HK-2 (cell line): ENCODE results near the gene CMPK1.

Experiments used
- DNase-seq: peaks from one replicate; pipeline ENCODE4 v3.0.0-alpha.2; 2018; ENCODE audit not compliant: unreplicated experiment

The CMPK1 gene

GRCh38 chr1:47396671-47397196 lies 63.1 kb downstream of the CMPK1 start:
- DNase-seq = no peak

GRCh38 chr1:47399138-47399845 lies 65.7 kb downstream of the CMPK1 start:
- DNase-seq = no peak

- DNase-seq = no peak
These were observed 66.2 kb downstream of the CMPK1 start for GRCh38 chr1:47399846-47400155.

GRCh38 chr1:47401761-47402160 lies 68.2 kb downstream of the CMPK1 start:
- DNase-seq = no peak

DNA sequence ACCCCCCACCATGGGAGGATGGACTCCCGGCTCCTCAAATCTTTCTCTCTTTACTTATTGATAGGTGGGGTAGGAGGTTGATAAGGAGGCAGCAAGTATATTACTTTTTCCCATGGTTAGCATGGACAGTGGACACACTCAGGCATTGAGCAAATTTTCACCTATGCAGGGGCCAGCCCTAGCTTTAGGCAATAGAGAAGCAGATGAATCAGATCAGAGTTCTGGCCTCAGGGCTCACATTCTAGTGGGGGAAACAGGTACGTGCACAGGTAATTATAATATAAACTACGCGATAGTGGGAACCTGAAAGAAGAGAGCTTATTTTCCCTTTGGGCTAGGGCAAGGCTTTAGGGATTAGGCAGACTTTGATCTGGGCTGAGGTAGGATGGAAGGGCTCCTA lies 69.0 kb downstream of the CMPK1 start:
- no peak for DNase-seq

DNA sequence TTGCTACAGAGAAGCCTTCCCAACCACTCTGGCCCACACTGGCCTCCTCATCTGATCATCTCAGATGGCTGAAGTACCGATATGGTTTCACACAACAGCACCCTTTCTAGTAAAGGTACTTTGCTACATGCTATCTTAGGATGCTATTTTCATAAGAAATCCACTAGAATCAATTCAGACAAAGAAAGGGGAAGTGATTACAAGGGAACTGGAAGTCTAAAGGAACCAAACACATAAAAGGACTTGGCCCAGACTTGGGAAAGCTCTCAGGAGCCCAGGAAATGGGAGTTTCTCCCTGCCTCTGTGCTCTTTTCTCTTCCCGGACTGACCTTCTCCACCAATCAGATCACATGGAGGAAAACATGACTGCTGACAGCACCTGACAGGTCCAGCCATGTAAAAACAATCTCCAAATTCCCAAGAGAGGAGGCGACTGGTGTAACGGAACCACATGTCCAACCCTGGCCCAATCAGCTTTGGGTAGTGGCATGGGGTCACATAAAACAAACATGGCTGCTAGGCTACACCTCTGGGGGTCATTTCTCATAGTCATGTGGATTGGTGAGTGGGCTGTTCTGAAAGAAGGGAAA lies 69.8 kb downstream of the CMPK1 start:
- no peak for DNase-seq

DNA sequence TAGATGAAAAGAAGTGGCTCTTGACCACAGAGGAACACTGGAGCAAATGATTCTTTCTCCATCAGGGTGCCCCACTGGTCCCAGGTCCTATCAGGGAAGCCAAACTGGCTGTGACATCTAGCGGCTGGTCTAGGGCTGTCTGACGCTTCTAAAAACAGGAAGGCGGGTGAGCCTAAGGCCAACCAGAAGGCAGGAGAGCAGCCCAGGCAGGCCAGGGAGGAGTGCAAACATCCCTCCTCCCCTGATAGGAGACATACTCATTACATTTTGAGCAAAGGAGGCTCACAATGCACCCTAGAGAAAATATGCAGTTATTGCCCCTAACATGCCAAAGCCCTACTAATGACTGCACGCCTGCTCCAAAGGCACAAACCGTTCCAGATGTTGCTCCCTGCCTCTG lies 72.1 kb downstream of the CMPK1 start:
- no peak for DNase-seq

- DNase-seq = no peak
These were observed 73.4 kb downstream of the CMPK1 start for GRCh38 chr1:47406966-47407365.

GRCh38 chr1:47407481-47407880 lies 73.9 kb downstream of the CMPK1 start:
- no peak for DNase-seq

DNA sequence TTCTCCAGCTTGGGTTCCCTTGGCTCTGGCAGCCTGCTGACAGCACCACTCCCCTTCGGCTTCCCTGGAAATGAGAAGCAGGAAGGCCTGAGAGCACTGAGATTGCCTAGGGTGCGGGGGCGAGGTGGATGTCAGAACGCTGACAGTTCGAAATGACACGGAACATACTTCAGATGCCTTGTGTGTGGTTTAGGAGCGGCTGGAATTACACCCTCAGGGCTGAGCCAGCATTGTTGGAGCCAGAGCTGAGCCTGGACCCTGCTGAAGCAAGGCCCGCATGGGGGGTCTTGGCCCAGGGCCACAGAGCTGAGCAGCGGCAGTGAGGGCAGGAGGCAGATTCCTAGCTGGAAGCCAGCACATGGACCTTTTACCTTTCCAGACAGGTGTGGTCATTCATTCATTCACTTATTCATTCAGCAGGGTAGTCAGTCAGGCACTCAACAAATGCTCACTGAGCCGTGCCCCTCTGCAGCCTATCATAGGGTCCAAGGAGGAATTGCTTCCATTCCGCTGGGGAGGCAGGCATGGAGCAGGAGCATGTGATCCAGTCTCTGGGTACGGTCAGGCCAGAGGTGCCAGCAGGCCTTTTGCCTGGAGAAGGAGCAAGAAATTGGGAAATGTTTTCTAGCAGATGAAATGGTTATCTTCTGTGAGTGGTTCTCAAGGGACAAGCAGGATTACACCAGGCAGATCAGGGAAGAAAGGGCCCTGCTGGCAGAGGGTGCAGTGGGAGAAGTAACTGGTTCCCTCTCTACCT lies 75.9 kb downstream of the CMPK1 start:
- no peak for DNase-seq

DNA sequence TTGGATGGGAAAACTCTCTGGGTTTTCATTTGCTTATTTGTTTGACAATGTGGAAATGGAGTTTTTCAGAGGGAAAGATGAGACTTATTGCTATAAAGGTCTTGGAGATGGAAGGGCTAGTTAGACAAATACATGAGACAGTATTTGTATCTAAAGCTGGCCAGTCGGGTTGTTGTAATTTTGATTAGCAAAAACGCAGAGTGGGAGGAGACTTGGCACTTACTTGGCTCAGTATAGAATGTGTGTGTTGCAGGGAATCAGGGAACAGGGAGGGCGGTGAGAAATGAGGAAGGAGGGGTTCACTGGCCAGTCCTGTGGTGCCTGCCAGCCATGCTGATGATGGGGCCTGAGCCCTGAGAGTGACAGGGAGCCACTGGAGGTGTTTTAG lies 76.5 kb downstream of the CMPK1 start:
- no peak for DNase-seq

- DNase-seq = no peak
These were observed 77.8 kb downstream of the CMPK1 start for GRCh38 chr1:47411436-47411835.

DNA sequence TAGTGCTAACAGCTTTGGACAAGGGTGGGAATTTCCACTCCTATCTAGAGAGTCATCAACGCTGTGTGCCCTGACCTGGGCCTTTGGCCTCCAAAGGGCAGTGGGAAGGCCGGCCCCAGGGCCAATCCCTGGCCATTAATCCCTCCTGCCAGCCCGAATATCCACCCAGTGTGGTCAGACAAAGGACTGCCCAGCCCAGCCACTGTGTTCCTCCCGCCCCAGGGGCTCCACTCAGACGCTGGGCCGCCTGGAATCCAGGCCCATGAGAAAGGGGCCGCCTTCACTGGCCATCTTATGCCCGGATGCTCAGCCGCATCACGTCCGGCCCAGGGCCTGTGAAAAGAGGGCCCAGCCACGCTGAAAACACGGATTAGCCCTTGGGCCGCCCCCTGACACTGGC lies 78.8 kb downstream of the CMPK1 start:
- DNase-seq = no peak

DNA sequence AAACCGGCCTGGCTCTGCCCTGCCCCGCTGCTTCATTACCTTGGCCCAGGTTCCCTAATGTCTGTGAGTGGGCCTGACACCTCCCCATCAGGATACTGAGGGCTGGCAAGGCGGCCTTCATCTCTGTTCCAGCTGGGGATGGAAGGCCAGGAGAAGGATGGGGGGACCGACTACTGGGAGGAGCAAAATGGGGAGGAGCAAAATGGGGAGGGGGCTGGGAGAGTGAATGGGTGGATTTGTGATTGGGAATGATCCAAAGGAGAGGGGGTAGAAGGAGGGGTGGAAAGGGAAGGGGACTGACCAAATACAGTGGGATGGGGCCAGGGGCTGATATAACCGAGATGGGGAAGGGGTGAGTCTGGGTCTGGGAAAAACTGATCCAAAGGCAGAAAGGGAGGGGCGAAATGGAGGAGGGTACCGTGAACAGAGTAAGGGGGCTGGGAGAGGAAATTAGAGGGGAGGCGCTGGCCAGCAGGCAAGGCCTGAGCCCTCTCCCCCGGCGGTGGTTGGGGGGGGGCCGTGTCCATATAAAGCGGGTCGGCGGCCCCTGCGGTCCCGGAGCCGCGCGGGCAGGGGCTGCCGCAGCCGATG lies 82.2 kb downstream of the CMPK1 start, which contains the start of gene FOXE3:
Gene FOXE3, plus strand, starts transcription at position 558 of the 591 bp plus-strand sequence. Its CDS starts 31 bp downstream, at position 589.
- DNase-seq = no peak

GRCh38 chr1:47416319-47417169 lies 83.0 kb downstream of the CMPK1 start:
- DNase-seq = no peak

GRCh38 chr1:47417170-47418044 lies 83.8 kb downstream of the CMPK1 start:
- DNase-seq = no peak

DNA sequence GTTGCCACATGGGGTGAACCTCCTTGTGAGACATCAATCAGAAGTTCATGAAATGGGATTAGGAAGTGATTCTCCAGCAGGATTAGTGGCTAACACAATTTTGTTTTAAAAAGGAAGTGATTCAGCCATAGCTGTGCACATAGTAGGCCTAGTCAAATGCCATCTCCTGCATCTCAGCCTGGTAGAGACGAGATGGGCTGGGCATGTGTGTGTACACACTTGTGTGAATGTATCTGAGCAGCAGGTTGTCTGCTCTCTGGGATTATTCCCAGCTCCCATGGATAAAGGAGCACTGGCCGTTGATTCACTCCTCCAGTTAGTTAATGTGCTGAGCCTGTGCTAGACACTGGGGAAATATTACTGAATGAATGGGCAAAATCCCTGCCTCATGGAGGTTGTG lies 84.5 kb downstream of the CMPK1 start:
- no peak for DNase-seq

GRCh38 chr1:47418681-47419325 lies 85.2 kb downstream of the CMPK1 start:
- DNase-seq = no peak

DNA sequence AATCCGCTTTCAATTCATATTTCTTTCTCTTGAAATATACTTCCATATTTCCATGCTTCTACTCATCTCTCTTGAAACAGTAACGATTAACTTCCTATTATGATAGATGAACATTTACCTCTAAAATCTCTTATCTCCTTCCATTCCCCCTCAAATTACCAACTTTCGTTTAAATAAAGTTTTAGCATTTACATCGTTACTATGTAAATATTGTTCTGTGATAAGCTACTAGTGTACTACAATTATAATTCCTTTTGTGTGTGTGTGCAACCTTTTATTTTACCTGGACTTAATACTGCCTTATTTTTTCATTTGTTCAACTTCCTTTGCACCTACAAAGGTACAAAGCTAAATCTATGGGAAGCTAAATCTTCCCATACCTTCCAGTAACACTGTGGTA lies 87.0 kb downstream of the CMPK1 start:
- DNase-seq = no peak

GRCh38 chr1:47423872-47424271 lies 90.3 kb downstream of the CMPK1 start:
- no peak for DNase-seq
